Endometrial microvascular endothelial cells (primary cell): ENCODE results near the gene GARS1. TPM values are rescaled to one million over a fixed set of nuclear protein-coding genes. Genes with fewer than 3 reads are reported as not detected.

Experiments
- in situ Hi-C: cut with HindIII; loops from 2 replicates; pipeline ENCODE4 v1.10.0; 2017; ENCODE audit warnings: low sequenced_read_pairs, low pct_unique_long_range_greater_than_20kb; ENCODE audit errors: inconsistent ontology term
- total RNA-seq: library from RNA; depleted of rRNA; stranded (reverse); fragments of >200 nt; gene quantifications from one replicate; pipeline ENCODE4 v1.2.3, GENCODE V29; 2015; ENCODE audit errors: inconsistent ontology term

GARS1 gene
- total RNA-seq: 226 TPM

- in situ Hi-C loops: no loop called here
Measured at GRCh38 chr7:30594540-30595435, at the start of gene GARS1. Gene GARS1, plus strand, starts transcription at chr7:30594878. Its CDS starts 44 bp downstream, at chr7:30594922.

- in situ Hi-C loops: no loop called here
Measured at GRCh38 chr7:30545791-30546555, 48.7 kb upstream of the GARS1 start.

GRCh38 chr7:30546596-30546995 is 48.1 kb upstream of the GARS1 start:
- in situ Hi-C loops: no loop called here

GRCh38 chr7:30548845-30549244 is 45.8 kb upstream of the GARS1 start:
- in situ Hi-C loops: no loop called here

GRCh38 chr7:30549931-30550493 is 44.7 kb upstream of the GARS1 start:
- in situ Hi-C loops: no loop called here

GRCh38 chr7:30552330-30552729 is 42.3 kb upstream of the GARS1 start:
- in situ Hi-C loops: no loop called here

GRCh38 chr7:30553141-30553540 is 41.5 kb upstream of the GARS1 start:
- in situ Hi-C loops: no loop called here

GRCh38 chr7:30553546-30553945 is 41.1 kb upstream of the GARS1 start:
- in situ Hi-C loops: no loop called here

GRCh38 chr7:30555525-30555924 is 39.2 kb upstream of the GARS1 start:
- in situ Hi-C loops: no loop called here

GRCh38 chr7:30556840-30557239 is 37.8 kb upstream of the GARS1 start:
- in situ Hi-C loops: no loop called here

GRCh38 chr7:30557245-30557644 is 37.4 kb upstream of the GARS1 start:
- in situ Hi-C loops: no loop called here

GRCh38 chr7:30559611-30560010 is 35.1 kb upstream of the GARS1 start:
- in situ Hi-C loops: no loop called here

- in situ Hi-C loops: no loop called here
Measured at GRCh38 chr7:30561389-30561788, 33.3 kb upstream of the GARS1 start.

GRCh38 chr7:30562498-30562897 is 32.2 kb upstream of the GARS1 start:
- in situ Hi-C loops: no loop called here

GRCh38 chr7:30562909-30563308 is 31.8 kb upstream of the GARS1 start:
- in situ Hi-C loops: no loop called here

- in situ Hi-C loops: no loop called here
Measured at GRCh38 chr7:30563326-30563942, 31.2 kb upstream of the GARS1 start.

GRCh38 chr7:30564243-30564892 is 30.3 kb upstream of the GARS1 start:
- in situ Hi-C loops: no loop called here

- in situ Hi-C loops: no loop called here
Measured at GRCh38 chr7:30566596-30566995, 28.1 kb upstream of the GARS1 start.

GRCh38 chr7:30567081-30567480 is 27.6 kb upstream of the GARS1 start:
- in situ Hi-C loops: no loop called here
